IMR-90 (cell line): Measurements from ENCODE around the gene PBOV1. TPM values are rescaled to one million over a fixed set of nuclear protein-coding genes. Genes with fewer than 3 reads are reported as not detected.

ENCODE experiments used
- ATAC-seq: fragments of 200-7000 bp; cut with Tn5 transposase; 2 replicates; pipeline ENCODE4 v1.9.1; 2020; ENCODE audit warnings: low read depth, mild to moderate bottlenecking, moderate library complexity
- BruUV-seq: library from RNA; stranded (reverse); fragments of 400-500 nt; replicated peaks from 2 replicates; lab custom pipeline; 2021; lab: Mats Ljungman, UMichigan
- CTCF ChIA-PET: fragments of 300-600 bp; formaldehyde crosslinking; extraction: SDS; loops from one replicate; lab custom pipeline; 2021; ENCODE audit warnings: antibody characterized with exemption; lab: Yijun Ruan, JAX
- POLR2A ChIA-PET: fragments of 300-600 bp; sonication (Branson Sonifier 250); formaldehyde crosslinking; loops from one replicate; lab custom pipeline; 2022; ENCODE audit warnings: antibody characterized with exemption; ENCODE audit not compliant: unreplicated experiment; lab: Charles Lee
- DNase-seq: peaks from one replicate; pipeline ENCODE4 v3.0.0; 2013
- H2AFZ ChIP-seq: replicated peaks from 2 replicates; pipeline ENCODE3; 2013; ENCODE audit warnings: low read length, mild to moderate bottlenecking; ENCODE audit not compliant: poor library complexity
- H2AK5ac ChIP-seq: 2 replicates; pipeline ENCODE4 v1.6.1; 2013; ENCODE audit warnings: low read depth, low read length, inconsistent platforms
- H2AK9ac ChIP-seq: replicated peaks from 2 replicates; pipeline ENCODE3; 2013; ENCODE audit warnings: mild to moderate bottlenecking, low read depth, low read length, moderate library complexity; ENCODE audit not compliant: poor library complexity
- H2BK120ac ChIP-seq: 2 replicates; pipeline ENCODE4 v1.6.1; 2013; ENCODE audit warnings: low read depth, low read length, inconsistent platforms
- H2BK15ac ChIP-seq: 3 replicates; pipeline ENCODE4 v1.6.1; 2013; ENCODE audit warnings: low read depth, low read length, inconsistent platforms
- H2BK20ac ChIP-seq: 2 replicates; pipeline ENCODE4 v1.6.1; 2013; ENCODE audit warnings: low read depth, mild to moderate bottlenecking, inconsistent platforms, low read length, moderate library complexity
- H2BK5ac ChIP-seq: 2 replicates; pipeline ENCODE4 v1.6.1; 2013; ENCODE audit warnings: mild to moderate bottlenecking, low read depth, low read length, inconsistent platforms; ENCODE audit not compliant: poor library complexity, severe bottlenecking
- H3K14ac ChIP-seq: replicated peaks from 2 replicates; pipeline ENCODE4 v1.6.1; 2013; ENCODE audit warnings: low read depth, low read length, inconsistent platforms
- H3K18ac ChIP-seq: 2 replicates; pipeline ENCODE4 v1.6.1; 2013; ENCODE audit warnings: low read depth, low read length, control low read depth
- H3K23ac ChIP-seq: 2 replicates; pipeline ENCODE4 v1.6.1; 2013; ENCODE audit warnings: low read depth, low read length, inconsistent platforms
- H3K27ac ChIP-seq: 2 replicates; pipeline ENCODE4 v1.5.1; 2013; ENCODE audit warnings: mild to moderate bottlenecking, control low read depth, low read length; ENCODE audit not compliant: insufficient read depth
- H3K27me3 ChIP-seq: 2 replicates; pipeline ENCODE4 v1.6.1; 2013; ENCODE audit warnings: low read length; ENCODE audit not compliant: control insufficient read depth, insufficient read depth
- H3K36me3 ChIP-seq: 2 replicates; pipeline ENCODE4 v1.6.1; 2013; ENCODE audit warnings: low read length, mixed read lengths; ENCODE audit not compliant: control insufficient read depth, insufficient read depth
- H3K4ac ChIP-seq: 2 replicates; pipeline ENCODE4 v1.6.1; 2013; ENCODE audit warnings: low read depth, low read length, inconsistent platforms
- H3K4me1 ChIP-seq: 2 replicates; pipeline ENCODE4 v1.6.1; 2013; ENCODE audit warnings: low read length, mixed read lengths; ENCODE audit not compliant: control insufficient read depth, insufficient read depth
- H3K4me2 ChIP-seq: 2 replicates; pipeline ENCODE4 v1.6.1; 2013; ENCODE audit warnings: low read depth, mild to moderate bottlenecking, control low read depth, low read length, moderate library complexity
- H3K4me3 ChIP-seq: 2 replicates; pipeline ENCODE4 v1.5.1; 2013; ENCODE audit warnings: low read depth, mild to moderate bottlenecking, control low read depth, low read length, moderate library complexity; ENCODE audit not compliant: insufficient read depth
- H3K56ac ChIP-seq: 2 replicates; pipeline ENCODE4 v1.6.1; 2013; ENCODE audit warnings: low read length, inconsistent platforms; ENCODE audit not compliant: insufficient read depth; ENCODE audit errors: extremely low read depth
- H3K79me1 ChIP-seq, 2 experiments: 2 replicates each; pipeline ENCODE4 v1.6.1; 2013; ENCODE audit warnings: low read length in 2 of 2, inconsistent platforms in 1 of 2, low read depth in 1 of 2
- H3K9ac ChIP-seq: 2 replicates; pipeline ENCODE4 v1.6.1; 2013; ENCODE audit warnings: low read depth, low read length, control low read depth
- H3K9me1 ChIP-seq: 2 replicates; pipeline ENCODE4 v1.6.1; 2013; ENCODE audit warnings: low read length, inconsistent platforms; ENCODE audit not compliant: insufficient read depth
- H3K9me3 ChIP-seq: 2 replicates; pipeline ENCODE4 v1.6.1; 2013; ENCODE audit warnings: low read length; ENCODE audit not compliant: control insufficient read depth, insufficient read depth
- H4K20me1 ChIP-seq: 2 replicates; pipeline ENCODE4 v1.6.1; 2013; ENCODE audit warnings: low read length, inconsistent platforms; ENCODE audit not compliant: insufficient read depth
- H4K5ac ChIP-seq: 2 replicates; pipeline ENCODE4 v1.6.1; 2013; ENCODE audit warnings: mild to moderate bottlenecking, low read depth, low read length, control low read depth
- H4K8ac ChIP-seq, 2 experiments: 2 replicates each; pipeline ENCODE4 v1.6.1; 2013; ENCODE audit warnings: low read depth in 2 of 2, low read length in 2 of 2, control low read depth in 1 of 2, inconsistent platforms in 1 of 2
- H4K91ac ChIP-seq: 2 replicates; pipeline ENCODE4 v1.6.1; 2013; ENCODE audit warnings: low read depth, low read length, inconsistent platforms; ENCODE audit not compliant: insufficient read depth
- BHLHE40 ChIP-seq: fragments of 150-350 bp; IDR thresholded peaks from 2 replicates; pipeline ENCODE4 v1.6.1; 2016; ENCODE audit warnings: mild to moderate bottlenecking, low read depth, low read length
- CTCF ChIP-seq: conservative IDR thresholded peaks from 2 replicates; pipeline ENCODE4 v1.5.1; 2012; ENCODE audit warnings: mild to moderate bottlenecking, low read depth, low read length, improper control_type of control experiment
- ELK1 ChIP-seq: fragments of 150-350 bp; IDR thresholded peaks from 2 replicates; pipeline ENCODE4 v1.6.1; 2016; ENCODE audit warnings: low read depth, mild to moderate bottlenecking, low read length, moderate library complexity, borderline replicate concordance
- FOS ChIP-seq: fragments of 150-350 bp; IDR thresholded peaks from 2 replicates; pipeline ENCODE4 v1.6.1; 2016; ENCODE audit warnings: low read depth, low read length
- MAFK ChIP-seq: IDR thresholded peaks from 2 replicates; pipeline ENCODE4 v1.6.1; 2012; ENCODE audit warnings: low read depth, low read length, improper control_type of control experiment
- MXI1 ChIP-seq: IDR thresholded peaks from 2 replicates; pipeline ENCODE4 v1.6.1; 2012; ENCODE audit warnings: low read depth, mild to moderate bottlenecking, low read length, moderate library complexity, borderline replicate concordance
- POLR2A ChIP-seq: IDR thresholded peaks from 2 replicates; pipeline ENCODE4 v1.6.1; 2012; ENCODE audit warnings: mild to moderate bottlenecking, low read depth, low read length
- RAD21 ChIP-seq: IDR thresholded peaks from 2 replicates; pipeline ENCODE4 v1.6.1; 2012; ENCODE audit warnings: low read length, improper control_type of control experiment
- RCOR1 ChIP-seq: IDR thresholded peaks from 2 replicates; pipeline ENCODE4 v1.6.1; 2012; ENCODE audit warnings: mild to moderate bottlenecking, low read length, improper control_type of control experiment; ENCODE audit not compliant: insufficient replicate concordance
- SMC3 ChIP-seq: fragments of 150-350 bp; IDR thresholded peaks from 2 replicates; pipeline ENCODE4 v1.6.1; 2016; ENCODE audit warnings: low read depth, mild to moderate bottlenecking, antibody characterized with exemption, low read length, moderate library complexity
- WGBS, 2 experiments: methylation state at CpG; one replicate each; pipeline versions ENCODE4 v1.1.5 to v1.1.7; 2013; ENCODE audit warnings: missing lambda C conversion rate in 2 of 2; ENCODE audit not compliant: insufficient read length in 1 of 2; ENCODE audit errors: extremely low coverage in 2 of 2; 5-methylcytosine and 5-hydroxymethylcytosine counted together
- dilution Hi-C: fragments of 300-500 bp; cut with HindIII; formaldehyde crosslinking; loops from one replicate; pipeline ENCODE4 v1.14.3; 2018; ENCODE audit warnings: low sequenced_read_pairs; ENCODE audit not compliant: unreplicated experiment
- in situ Hi-C: fragments of 300-500 bp; cut with MboI; formaldehyde crosslinking; loops from 3 replicates; pipeline ENCODE4 v1.14.3; 2019; ENCODE audit warnings: low sequenced_read_pairs, inconsistent platforms, mixed read lengths
- intact Hi-C: fragments of 100-400 bp; cut with micrococcal nuclease; formaldehyde crosslinking; loops from 2 replicates; pipeline ENCODE4 v1.10.0; 2022
- polyA plus RNA-seq, 3 experiments: library from polyadenylated mRNA; depleted of rRNA; stranded (reverse); fragments of >200 nt; gene quantifications; 2 replicates each; pipeline ENCODE4 v1.2.3, GENCODE V29; 2012; ENCODE audit warnings: low replicate concordance in 1 of 3
- total RNA-seq: library from RNA; depleted of rRNA; stranded (reverse); fragments of >200 nt; gene quantifications from 2 replicates; pipeline ENCODE4 v1.2.3, GENCODE V29; 2012

The PBOV1 gene
- total and polyA plus RNA-seq, 2 of the 4 experiments (the other 2 are of a cell fraction) = not detected

GRCh38 chr6:138248011-138248410, 29.7 kb upstream of the PBOV1 start:
- no peak overlapping the region for H2AK9ac ChIP-seq
- WGBS, 2 experiments = 82% methylated on average over 3 of the region's 7 CpGs; no CpG with 5 or more reads in 1 of the 2 experiments
- intact Hi-C loops (no loop called here), in situ Hi-C loops (no loop called here), dilution Hi-C loops (no loop called here)
- no peak overlapping the region for H2AFZ ChIP-seq
- H3K4me1 ChIP-seq = no peaks in the 10 kb centered on the region
- H4K8ac ChIP-seq = no peak overlapping the region
- H2AK5ac ChIP-seq = no peak overlapping the region
- no peak overlapping the region for H2BK5ac ChIP-seq
- no peak overlapping the region for H3K9ac ChIP-seq
- no peak overlapping the region for H2BK20ac ChIP-seq
- no peak for TF ChIP-seq RCOR1
- TF ChIP-seq ELK1 = no peak
- TF ChIP-seq MXI1 = no peak
- TF ChIP-seq CTCF = no peak
- TF ChIP-seq FOS = no peak
- TF ChIP-seq POLR2A = no peak
- TF ChIP-seq RAD21 = no peak
- no peak for TF ChIP-seq BHLHE40
- TF ChIP-seq SMC3 = no peak
- TF ChIP-seq MAFK = no peak
- no TSS peak for BruUV-seq
- H3K9me1 ChIP-seq = no peaks in the 10 kb centered on the region
- CTCF ChIA-PET = interaction anchor here (1.0 kb wide), 1 partner anchor 13 kb away, joined by 3 read pairs; no protein-coding TSS in a partner anchor
- no peak overlapping the region for H2BK120ac ChIP-seq
- no peaks in the 10 kb centered on the region for H3K79me1 ChIP-seq
- no peak for DNase-seq
- no peak overlapping the region for H3K4ac ChIP-seq
- POLR2A ChIA-PET = no interaction called here
- H4K91ac ChIP-seq = no peak overlapping the region
- H2BK15ac ChIP-seq = no peak overlapping the region
- no peak overlapping the region for H3K27ac ChIP-seq
- H3K56ac ChIP-seq = no peak overlapping the region
- peaks cover 4% of the 10 kb centered on the region for H3K27me3 ChIP-seq
- H3K9me3 ChIP-seq = no peaks in the 10 kb centered on the region
- H3K4me2 ChIP-seq = no peak overlapping the region
- no peaks in the 10 kb centered on the region for H3K36me3 ChIP-seq
- no peak overlapping the region for H3K4me3 ChIP-seq
- H3K23ac ChIP-seq = no peak overlapping the region
- H3K14ac ChIP-seq = no peak overlapping the region
- H4K5ac ChIP-seq = no peak overlapping the region
- no peaks in the 10 kb centered on the region for H4K20me1 ChIP-seq
- H3K18ac ChIP-seq = no peak overlapping the region
- ATAC-seq = no peak
